Endothelial cell of umbilical vein (primary cell): ENCODE measurements around the gene ZBTB40. TPM values are rescaled to one million over a fixed set of nuclear protein-coding genes. Genes with fewer than 3 reads are reported as not detected.

ENCODE experiments used
- BruUV-seq: library from RNA; stranded (reverse); fragments of 400-500 nt; replicated peaks from 2 replicates; lab custom pipeline; 2021; lab: Mats Ljungman, UMichigan
- CTCF ChIA-PET: fragments of 300-600, 350-600 bp; sonication (Branson Sonifier 250); formaldehyde crosslinking; loops from one replicate; lab custom pipeline; 2021; ENCODE audit warnings: antibody characterized with exemption, inconsistent platforms; lab: Charles Lee
- POLR2A ChIA-PET: fragments of 300-600, 350-600 bp; sonication (Branson Sonifier 250); formaldehyde crosslinking; loops from one replicate; lab custom pipeline; 2021; ENCODE audit warnings: antibody characterized with exemption, inconsistent platforms; lab: Charles Lee
- DNase-seq: peaks from one replicate; pipeline ENCODE4 v3.0.0-alpha.2; 2011; ENCODE audit warnings: low read depth, low spot score
- FAIRE-seq: peaks from 2 replicates; lab custom pipeline; 2011; peaks lifted over from hg19 to GRCh38; lab: Jason Lieb, UNC
- H2AFZ ChIP-seq: 2 replicates; pipeline ENCODE4 v1.6.0; 2012; ENCODE audit warnings: low read depth, low read length, control low read depth, inconsistent platforms
- H3K27ac ChIP-seq: 2 replicates; pipeline ENCODE4 v1.5.1; 2011; ENCODE audit warnings: low read depth, mild to moderate bottlenecking, control low read depth, low read length, moderate library complexity; ENCODE audit not compliant: insufficient read depth
- H3K27me3 ChIP-seq, 2 experiments: 2 replicates each; pipeline versions ENCODE4 v1.6.0 to v1.6.1; 2011; ENCODE audit warnings: low read length in 2 of 2, mixed read lengths in 1 of 2; ENCODE audit not compliant: control insufficient read depth in 2 of 2, insufficient read depth in 2 of 2
- H3K36me3 ChIP-seq, 2 experiments: 2 replicates in 1 of 2; 3 replicates in 1 of 2; pipeline ENCODE4 v1.5.1; 2011; ENCODE audit warnings: low read length in 2 of 2, mild to moderate bottlenecking in 1 of 2, moderate library complexity in 1 of 2; ENCODE audit not compliant: control insufficient read depth in 2 of 2, insufficient read depth in 2 of 2; ENCODE audit errors: extremely low read depth in 1 of 2
- H3K4me1 ChIP-seq: 3 replicates; pipeline ENCODE4 v1.5.1; 2011; ENCODE audit warnings: mild to moderate bottlenecking, low read length; ENCODE audit not compliant: control insufficient read depth, insufficient read depth; ENCODE audit errors: extremely low read depth
- H3K4me2 ChIP-seq: 2 replicates; pipeline ENCODE4 v1.6.1; 2011; ENCODE audit warnings: low read length, control low read depth, mixed read lengths; ENCODE audit not compliant: insufficient read depth
- H3K4me3 ChIP-seq, 3 experiments: fragments of 200-600 bp in 1 of 3; sonication (generic), shearing (Covaris generic) in 1 of 3; replicated peaks in 1 of 3; 2 replicates each; pipeline ENCODE4 v1.5.1; 2011 to 2016; ENCODE audit warnings: control low read depth in 3 of 3, low read length in 3 of 3, mild to moderate bottlenecking in 2 of 3, inconsistent platforms in 1 of 3, low read depth in 1 of 3, moderate library complexity in 1 of 3; ENCODE audit not compliant: insufficient read depth in 1 of 3
- H3K79me2 ChIP-seq: 2 replicates; pipeline ENCODE4 v1.6.0; 2012; ENCODE audit warnings: low read length, inconsistent platforms; ENCODE audit not compliant: control insufficient read depth, insufficient read depth
- H3K9ac ChIP-seq: replicated peaks from 2 replicates; pipeline ENCODE3; 2011; ENCODE audit warnings: low read length, control low read depth; ENCODE audit not compliant: insufficient read depth; ENCODE audit errors: extremely low read depth
- H3K9me1 ChIP-seq: replicated peaks from 3 replicates; pipeline ENCODE4 v1.6.0; 2011; ENCODE audit warnings: mild to moderate bottlenecking, low read length; ENCODE audit not compliant: control insufficient read depth, insufficient read depth; ENCODE audit errors: extremely low read depth
- H3K9me3 ChIP-seq: replicated peaks from 2 replicates; pipeline ENCODE4 v1.5.1; 2012; ENCODE audit warnings: low read length, inconsistent platforms; ENCODE audit not compliant: control insufficient read depth, insufficient read depth
- H4K20me1 ChIP-seq: replicated peaks from 2 replicates; pipeline ENCODE3; 2011; ENCODE audit warnings: mild to moderate bottlenecking, low read length; ENCODE audit not compliant: control insufficient read depth, insufficient read depth; ENCODE audit errors: extremely low read depth
- CTCF ChIP-seq, 2 donors: IDR thresholded peaks; 1 replicate in 1 of 2; 2 replicates in 1 of 2; pipeline ENCODE4 v1.5.1; 2011; ENCODE audit warnings: low read length in 2 of 2, mild to moderate bottlenecking in 2 of 2, moderate library complexity in 2 of 2, control low read depth in 1 of 2, inconsistent platforms in 1 of 2, low read depth in 1 of 2; ENCODE audit not compliant: insufficient read depth in 1 of 2; ENCODE audit errors: extremely low read depth in 1 of 2
- EZH2 ChIP-seq: IDR thresholded peaks from 2 replicates; pipeline ENCODE4 v1.6.1; 2012; ENCODE audit warnings: borderline replicate concordance, low read depth, mild to moderate bottlenecking, moderate library complexity, low read length, inconsistent platforms; ENCODE audit not compliant: severe bottlenecking
- FOS ChIP-seq: IDR thresholded peaks from 2 replicates; pipeline ENCODE4 v1.6.1; 2011; ENCODE audit warnings: mild to moderate bottlenecking, low read length, moderate library complexity, borderline replicate concordance; ENCODE audit not compliant: insufficient read depth
- GATA2 ChIP-seq: IDR thresholded peaks from 2 replicates; pipeline ENCODE4 v1.7.0; 2011; ENCODE audit warnings: low read depth, mild to moderate bottlenecking, moderate library complexity, mixed read lengths, low read length; ENCODE audit not compliant: insufficient read length, insufficient read depth
- JUN ChIP-seq: IDR thresholded peaks from 2 replicates; pipeline ENCODE4 v1.6.1; 2011; ENCODE audit warnings: borderline replicate concordance, low read depth; ENCODE audit not compliant: insufficient read length, insufficient read depth
- MAX ChIP-seq: IDR thresholded peaks from 2 replicates; pipeline ENCODE4 v1.6.1; 2011; ENCODE audit not compliant: insufficient read depth, insufficient read length
- MYC ChIP-seq: IDR thresholded peaks from one replicate; pipeline ENCODE4 v1.6.1; 2011; ENCODE audit warnings: mild to moderate bottlenecking, low read depth, low read length
- POLR2A ChIP-seq: IDR thresholded peaks from 2 replicates; pipeline ENCODE4 v1.6.1; 2012; ENCODE audit warnings: low read depth, mild to moderate bottlenecking, control low read depth, low read length
- POLR2AphosphoS5 ChIP-seq: IDR thresholded peaks from 2 replicates; pipeline ENCODE4 v1.6.1; 2012; ENCODE audit warnings: low read depth, mild to moderate bottlenecking, control low read depth, low read length, moderate library complexity; ENCODE audit not compliant: insufficient read depth
- dilution Hi-C: fragments of 300-500 bp; cut with MboI; formaldehyde crosslinking; loops from one replicate; pipeline ENCODE4 v1.15.0; 2019; ENCODE audit warnings: low sequenced_read_pairs; ENCODE audit not compliant: extremely low pct_ligation_motif_present
- intact Hi-C: fragments of 100-400 bp; cut with micrococcal nuclease; formaldehyde crosslinking; loops from one replicate; pipeline ENCODE4 v1.10.0; 2022
- polyA plus RNA-seq, 4 experiments: library from polyadenylated mRNA; depleted of rRNA in 3 of 4; stranded (reverse) in 3 of 4; unstranded in 1 of 4; fragments of >200 nt; gene quantifications; 2 replicates each; pipeline versions ENCODE4 v1.2.1 to v1.2.3, GENCODE V29; 2011 to 2012; ENCODE audit warnings: missing spikeins in 1 of 4
- total RNA-seq: library from RNA; stranded (reverse); gene quantifications from 2 replicates; pipeline ENCODE4 v1.2.3, GENCODE V29; 2021

The ZBTB40 gene
- total and polyA plus RNA-seq, 2 donors (not counting 3 experiments of a cell fraction or from before 2014, with no cell fraction given), result 12.3 to 21.3 TPM

GRCh38 chr1:22428672-22429071 lies 23.0 kb upstream of the ZBTB40 start:
- peaks cover 0 to under 1% of the 10 kb centered on the region in 2 experiments for H3K27me3 ChIP-seq
- peak overlapping the region; percentile 40 to 75 (median 48) for H3K4me3 ChIP-seq
- H3K79me2 ChIP-seq, result no peaks in the 10 kb centered on the region
- DNase-seq (peak; percentile 84), FAIRE-seq (peak; percentile 95)
- ChIA-PET POLR2A (interaction anchor here (0.7 kb wide), 1 partner anchor 404 kb away, joined by 3 read pairs; no protein-coding TSS in a partner anchor), CTCF (no interaction called here)
- no peak overlapping the region for H3K27ac ChIP-seq
- no peaks in the 10 kb centered on the region for H3K36me3 ChIP-seq
- no peaks in the 10 kb centered on the region for H3K9me3 ChIP-seq
- no peaks in the 10 kb centered on the region for H4K20me1 ChIP-seq
- TF ChIP-seq JUN (no peak), MAX (peak; percentile 84)
- no peaks in the 10 kb centered on the region for H3K9me1 ChIP-seq
- H3K4me2 ChIP-seq, result peak overlapping the region; percentile 58
- H2AFZ ChIP-seq, result peak overlapping the region; percentile 70
- intact Hi-C loops (loop anchor here (10.0 kb wide), 1 partner anchor 136 kb away; the partner anchor contains the start of gene EPHA8), dilution Hi-C loops (no loop called here)
- peak overlapping the region; percentile 58 for H3K9ac ChIP-seq
- BruUV-seq, result no TSS peak
- peaks cover 2% of the 10 kb centered on the region for H3K4me1 ChIP-seq

GRCh38 chr1:22431965-22432364 lies 19.7 kb upstream of the ZBTB40 start:
- Histone ChIP-seq H3K4me2 (no peak overlapping the region), H4K20me1 (no peaks in the 10 kb centered on the region), H3K79me2 (no peaks in the 10 kb centered on the region), H3K9me3 (no peaks in the 10 kb centered on the region), H3K27ac (no peak overlapping the region), H3K27me3 (peaks cover 0 to 4% of the 10 kb centered on the region in 2 experiments), H3K4me1 (peaks cover 2% of the 10 kb centered on the region), H2AFZ (no peak overlapping the region), H3K9ac (no peak overlapping the region), H3K9me1 (no peaks in the 10 kb centered on the region), H3K36me3 (no peaks in the 10 kb centered on the region), H3K4me3 (no peak overlapping the region)
- FAIRE-seq (no peak), DNase-seq (no peak)
- intact Hi-C loops, result no loop called here
- ChIA-PET CTCF (interaction anchor here (1.1 to 2.1 kb wide), 2 partner anchors 14 to 15 kb away, joined by 4 read pairs; no protein-coding TSS in a partner anchor), POLR2A (no interaction called here)
- no TSS peak for BruUV-seq
- no peak for TF ChIP-seq EZH2
- TF ChIP-seq POLR2A, result no peak
- no peak for TF ChIP-seq GATA2
- TF ChIP-seq FOS, result no peak
- no peak for TF ChIP-seq POLR2AphosphoS5
- TF ChIP-seq CTCF (IDR thresholded peaks at IDR 0.05; ENCODE audit: extremely low read depth in 1 of 2, insufficient read depth in 1 of 2, low read depth in 1 of 2, low read length in 2 of 2), result no peak
- no peak for TF ChIP-seq MAX
- TF ChIP-seq JUN, result no peak
- TF ChIP-seq MYC, result no peak
- dilution Hi-C loops, result no loop called here
